Neural progenitor cell (in vitro differentiated cells): ENCODE results near the gene ENO3. TPM values are rescaled to one million over a fixed set of nuclear protein-coding genes. Genes with fewer than 3 reads are reported as not detected.

ENCODE experiments used
- DNase-seq: peaks from one replicate; pipeline ENCODE4 v3.0.0-alpha.2; 2016; ENCODE audit warnings: low spot score
- H2AFZ ChIP-seq: fragments of 200-600 bp; sonication (generic); replicated peaks from 2 replicates; pipeline ENCODE4 v1.6.1; 2016; ENCODE audit warnings: antibody characterized with exemption
- H3F3A ChIP-seq: fragments of 200-600 bp; sonication (generic); 2 replicates; pipeline ENCODE4 v1.6.1; 2016; ENCODE audit warnings: antibody characterized with exemption, low read depth
- H3K27ac ChIP-seq: fragments of 200-600 bp; sonication (generic); 2 replicates; pipeline ENCODE4 v1.5.1; 2016; ENCODE audit warnings: mild to moderate bottlenecking
- H3K27me3 ChIP-seq: fragments of 200-600 bp; sonication (generic); 2 replicates; pipeline ENCODE4 v1.6.1; 2016; ENCODE audit warnings: mild to moderate bottlenecking, moderate library complexity
- H3K36me3 ChIP-seq: fragments of 200-600 bp; sonication (generic); 2 replicates; pipeline ENCODE4 v1.5.1; 2016
- H3K4me1 ChIP-seq: fragments of 200-600 bp; sonication (generic); 2 replicates; pipeline ENCODE4 v1.6.1; 2016; ENCODE audit warnings: mixed run types
- H3K4me2 ChIP-seq: fragments of 200-600 bp; sonication (generic); 2 replicates; pipeline ENCODE4 v1.6.1; 2016
- H3K4me3 ChIP-seq: fragments of 200-600 bp; sonication (generic); 2 replicates; pipeline ENCODE4 v1.5.1; 2016
- H3K79me2 ChIP-seq: fragments of 200-600 bp; sonication (generic); 2 replicates; pipeline ENCODE4 v1.6.1; 2016; ENCODE audit warnings: low read depth
- H3K9ac ChIP-seq: fragments of 200-600 bp; sonication (generic); 2 replicates; pipeline ENCODE4 v1.6.1; 2016
- H3K9me3 ChIP-seq: fragments of 200-600 bp; sonication (generic); 2 replicates; pipeline ENCODE4 v1.5.1; 2016; ENCODE audit warnings: low read depth
- H4K20me1 ChIP-seq: fragments of 200-600 bp; sonication (generic); 2 replicates; pipeline ENCODE4 v1.6.1; 2016; ENCODE audit warnings: low read depth
- H3K27ac Mint-ChIP-seq: 3 replicates; pipeline ENCODE4 v1.8.0; 2021; ENCODE audit warnings: mixed read lengths
- H3K27me3 Mint-ChIP-seq: 2 replicates; pipeline ENCODE4 v1.8.0; 2022; ENCODE audit warnings: low read depth, mild to moderate bottlenecking, inconsistent platforms, moderate library complexity, mixed read lengths; ENCODE audit not compliant: insufficient read depth
- H3K36me3 Mint-ChIP-seq: 3 replicates; pipeline ENCODE4 v1.8.0; 2021; ENCODE audit warnings: mixed read lengths
- H3K4me1 Mint-ChIP-seq: 3 replicates; pipeline ENCODE4 v1.8.0; 2021; ENCODE audit warnings: mixed read lengths
- H3K4me3 Mint-ChIP-seq: 3 replicates; pipeline ENCODE4 v1.8.0; 2021; ENCODE audit warnings: mild to moderate bottlenecking, moderate library complexity, mixed read lengths
- H3K9me3 Mint-ChIP-seq: 3 replicates; pipeline ENCODE4 v1.8.0; 2020; ENCODE audit warnings: mixed read lengths
- CTCF ChIP-seq: fragments of 200-600 bp; sonication (generic); IDR thresholded peaks from 2 replicates; pipeline ENCODE4 v1.5.1; 2017; ENCODE audit warnings: antibody characterized with exemption, mild to moderate bottlenecking
- EZH2 ChIP-seq: fragments of 200-600 bp; sonication (generic); IDR thresholded peaks from 2 replicates; pipeline ENCODE4 v1.6.1; 2017; ENCODE audit warnings: antibody characterized with exemption, mild to moderate bottlenecking, moderate library complexity
- EZH2phosphoT487 ChIP-seq: fragments of 200-600 bp; sonication (generic); IDR thresholded peaks from 2 replicates; pipeline ENCODE4 v1.6.1; 2017; ENCODE audit warnings: antibody characterized with exemption
- total RNA-seq: library from RNA; depleted of rRNA; stranded (reverse); fragments of >200 nt; gene quantifications from 2 replicates; pipeline ENCODE4 v1.2.3, GENCODE V29; 2015; ENCODE audit warnings: low replicate concordance

ENO3 gene
- total RNA-seq, 1 donor from 2014 or later: 20.8 TPM

DNA sequence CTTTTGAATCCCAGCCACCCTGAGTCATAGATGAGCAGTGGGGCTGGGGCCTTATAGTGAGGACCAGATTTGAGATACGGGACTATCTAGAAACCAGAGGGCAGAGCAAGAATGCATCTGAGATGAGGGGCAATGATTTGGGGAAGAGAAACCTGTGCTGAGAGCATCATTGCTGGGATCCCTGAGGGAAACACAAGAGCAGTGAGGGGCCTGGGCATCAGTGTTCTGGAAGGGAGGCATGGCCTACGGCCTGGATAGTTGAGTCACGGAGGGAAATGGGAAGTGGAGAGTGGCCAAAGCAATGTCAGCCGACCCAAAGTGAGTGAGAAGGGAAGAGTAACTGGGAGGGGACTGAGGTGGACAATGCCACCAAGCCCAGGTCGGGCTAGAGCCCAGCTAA lies 31.4 kb downstream of the ENO3 start:
- DNase-seq: no peak
- Histone ChIP-seq H3K4me2 (no peak overlapping the region), H3F3A (peaks cover 12% of the 10 kb centered on the region), H3K27me3 (peaks cover 34% of the 10 kb centered on the region), H3K4me1 (peaks cover 4% of the 10 kb centered on the region), H4K20me1 (no peaks in the 10 kb centered on the region), H3K36me3 (no peaks in the 10 kb centered on the region), H3K27ac (no peak overlapping the region), H3K4me3 (no peak overlapping the region), H3K79me2 (no peaks in the 10 kb centered on the region), H2AFZ (no peak overlapping the region), H3K9ac (no peak overlapping the region), H3K9me3 (no peaks in the 10 kb centered on the region)
- Mint-ChIP-seq H3K27ac (no peak overlapping the region), H3K4me3 (no peak overlapping the region), H3K27me3 (peaks cover 15% of the 10 kb centered on the region), H3K9me3 (no peaks in the 10 kb centered on the region), H3K36me3 (peaks cover 4% of the 10 kb centered on the region), H3K4me1 (peaks cover 17% of the 10 kb centered on the region)
- TF ChIP-seq EZH2 (no peak), EZH2phosphoT487 (no peak), CTCF (no peak)

- Histone ChIP-seq H3K9ac (no peak overlapping the region), H3K4me1 (peaks cover 6% of the 10 kb centered on the region), H3K4me2 (peak overlapping the region; percentile 94), H3K4me3 (peak overlapping the region; percentile 69), H2AFZ (no peak overlapping the region), H3F3A (peaks cover 18% of the 10 kb centered on the region), H3K79me2 (no peaks in the 10 kb centered on the region), H3K36me3 (no peaks in the 10 kb centered on the region), H4K20me1 (no peaks in the 10 kb centered on the region), H3K27me3 (peaks cover 42% of the 10 kb centered on the region), H3K27ac (no peak overlapping the region), H3K9me3 (no peaks in the 10 kb centered on the region)
- TF ChIP-seq CTCF (no peak), EZH2 (no peak), EZH2phosphoT487 (no peak)
- peaks cover 25% of the 10 kb centered on the region for H3K4me1 Mint-ChIP-seq
- H3K27ac Mint-ChIP-seq: no peak overlapping the region
- no peak for DNase-seq
- no peaks in the 10 kb centered on the region for H3K36me3 Mint-ChIP-seq
- no peaks in the 10 kb centered on the region for H3K9me3 Mint-ChIP-seq
- H3K27me3 Mint-ChIP-seq: peaks cover 17% of the 10 kb centered on the region
- peak overlapping the region; percentile 86 for H3K4me3 Mint-ChIP-seq
These were observed 35.5 kb downstream of the ENO3 start for GRCh38 chr17:4986403-4986802.

GRCh38 chr17:4986951-4987766 lies 36.2 kb downstream of the ENO3 start, which contains the start of gene CAMTA2:
TSS of gene CAMTA2 (minus strand) at chr17:4987675. CDS start at chr17:4986222, 1,453 bp downstream.
- TF ChIP-seq EZH2phosphoT487 (no peak), CTCF (peak; percentile 70), EZH2 (peak; percentile 72)
- Mint-ChIP-seq H3K9me3 (no peaks in the 10 kb centered on the region), H3K36me3 (no peaks in the 10 kb centered on the region), H3K4me1 (peaks cover 25% of the 10 kb centered on the region), H3K27me3 (peaks cover 17% of the 10 kb centered on the region), H3K4me3 (peak within 1 kb of the TSS; percentile 87), H3K27ac (peak within 1 kb of the TSS; percentile 37)
- Histone ChIP-seq H4K20me1 (no peaks in the 10 kb centered on the region), H3K79me2 (no peaks in the 10 kb centered on the region), H3K4me2 (peak within 1 kb of the TSS; percentile 94), H3K27ac (no peak within 1 kb of the TSS), H3K27me3 (peaks cover 42% of the 10 kb centered on the region), H3F3A (peaks cover 18% of the 10 kb centered on the region), H3K9ac (peak within 1 kb of the TSS; percentile 29), H2AFZ (peak within 1 kb of the TSS; percentile 92), H3K9me3 (no peaks in the 10 kb centered on the region), H3K4me3 (peak within 1 kb of the TSS; percentile 69), H3K4me1 (peaks cover 6% of the 10 kb centered on the region), H3K36me3 (no peaks in the 10 kb centered on the region)
- DNase-seq: peak; percentile 87
